Measurements from ENCODE around the gene PRKCZ.

GRCh38 chr1:2014181-2014580 is 36.0 kb upstream of the PRKCZ start:
- TF ChIP-seq SUZ12 (IDR thresholded peaks at IDR 0.05; ENCODE audit: extremely low read depth, insufficient read depth, insufficient read length) (no peak), ZNF274 (IDR thresholded peaks at IDR 0.05; ENCODE audit: low read depth, low read length) (no peak)

Data from NT2/D1 (cell line).